HG03103 (cell line): Measurements from ENCODE around the gene SYT14.
"Not testable (repeated sequence)": the region's sequence is repeated elsewhere in the genome, so short reads cannot be mapped to it uniquely, and the experiment has no call there.

Experiments
- ATAC-seq: cut with Tn5 transposase; IDR thresholded peaks from one replicate; pipeline ENCODE4 v1.9.1; 2021; ENCODE audit warnings: low read depth; ENCODE audit not compliant: unreplicated experiment

SYT14 gene

DNA sequence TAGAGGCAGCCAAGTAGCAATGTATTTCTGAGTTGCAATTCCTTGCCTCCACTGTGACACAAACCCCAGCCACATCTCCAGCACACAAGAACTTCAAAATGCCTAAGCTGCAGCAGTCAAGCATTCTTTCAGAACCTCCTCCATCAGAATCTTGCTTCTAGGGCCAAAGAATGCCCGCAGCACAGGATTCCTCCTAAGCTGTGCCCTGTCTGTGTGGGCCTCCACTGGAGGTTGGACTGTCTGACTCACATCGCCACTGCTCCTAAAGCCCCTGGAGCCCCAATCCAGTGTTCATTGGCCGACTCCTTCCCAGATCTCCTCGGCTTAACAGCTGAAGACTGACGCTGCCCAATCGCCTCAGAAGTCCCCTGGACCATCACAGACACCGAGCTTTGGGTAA is 251.4 kb downstream of the SYT14 start:
- no peak for ATAC-seq

DNA sequence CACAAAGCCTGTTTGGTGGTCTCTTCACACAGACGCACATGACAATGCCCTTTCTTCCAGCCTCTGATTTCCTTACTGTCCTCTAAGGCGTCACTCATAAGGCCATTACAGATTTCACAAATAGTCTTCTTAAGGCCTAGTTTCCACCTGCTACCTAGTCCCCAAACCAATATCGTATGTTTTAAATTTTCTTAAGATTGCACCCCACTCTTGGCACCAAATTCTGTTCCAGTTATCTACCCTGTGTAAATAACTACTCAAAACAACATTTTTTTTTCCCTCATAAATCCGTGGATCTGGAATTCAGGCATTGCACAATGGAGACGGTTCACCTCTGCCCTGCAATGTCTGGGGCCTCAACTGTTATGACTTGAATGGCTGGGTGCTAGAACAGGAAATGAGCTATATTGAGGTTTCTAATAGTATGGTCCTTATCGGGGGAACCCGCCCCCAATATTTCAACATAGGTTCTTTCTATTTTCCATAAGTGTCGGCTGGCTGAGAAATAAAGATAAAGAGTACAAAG is 257.7 kb downstream of the SYT14 start:
- no peak for ATAC-seq

DNA sequence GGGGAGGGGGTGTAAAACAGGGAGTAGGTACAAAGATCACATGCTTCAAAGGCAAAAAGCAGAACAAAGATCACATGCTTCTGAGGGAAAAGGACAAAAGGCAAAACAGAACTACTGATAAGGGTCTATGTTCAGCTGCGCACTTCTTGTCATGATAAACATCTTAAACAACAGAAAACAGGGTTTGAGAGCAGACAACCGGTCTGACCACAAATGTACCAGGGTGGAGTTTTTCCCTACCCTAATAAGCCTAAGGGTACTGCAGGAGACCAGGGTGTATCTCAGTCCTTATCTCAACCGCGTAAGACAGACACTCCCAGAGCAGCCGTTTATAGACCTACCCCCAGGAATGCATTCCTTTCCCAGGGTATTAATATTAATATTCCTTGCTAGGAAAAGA is 258.2 kb downstream of the SYT14 start:
- not testable (repeated sequence) for ATAC-seq

DNA sequence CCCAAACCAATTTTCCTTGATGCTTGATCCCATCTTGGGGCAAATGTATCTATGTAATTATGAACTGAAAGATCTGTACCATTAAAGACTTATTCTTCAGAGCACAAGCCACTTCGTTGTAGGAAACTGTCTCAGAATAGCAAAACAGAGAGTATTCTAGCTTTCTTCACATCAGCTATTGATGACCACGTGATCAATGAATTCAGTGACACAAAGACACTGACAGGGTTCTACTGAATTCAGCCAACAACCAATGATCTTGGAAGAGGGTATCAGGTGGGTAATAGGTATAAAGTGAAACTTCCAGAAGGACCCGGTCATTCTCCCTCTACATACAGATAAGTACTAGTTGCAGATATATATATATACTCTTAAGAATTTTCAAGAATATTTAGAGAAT is 260.8 kb downstream of the SYT14 start:
- ATAC-seq: no peak

DNA sequence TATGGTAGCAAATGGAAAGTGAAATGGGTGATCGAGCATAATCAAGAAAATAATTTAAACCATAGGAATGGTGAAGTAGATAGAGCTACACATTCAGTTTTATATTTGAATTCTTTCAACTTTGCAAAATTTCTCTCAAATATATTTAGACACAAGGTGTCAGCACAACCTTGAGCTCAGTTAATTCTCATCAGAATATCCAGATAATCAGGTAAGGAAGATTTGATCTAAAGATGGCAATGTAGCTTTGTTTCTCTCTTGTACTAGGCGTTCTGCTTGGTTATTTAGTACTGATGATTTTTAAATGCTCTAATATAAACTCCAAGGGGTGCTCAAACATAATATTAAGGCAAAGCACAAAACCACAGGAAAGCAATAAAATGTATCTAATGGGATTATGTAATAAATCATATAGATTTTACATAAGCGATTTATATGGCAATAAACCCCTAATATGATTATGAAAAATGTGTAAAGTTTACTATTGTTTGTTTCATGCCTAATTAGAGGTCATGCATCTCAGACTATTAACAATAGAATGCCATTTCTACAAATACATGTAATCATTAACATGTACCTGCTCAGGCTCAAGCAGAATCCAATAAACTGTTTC is 262.2 kb downstream of the SYT14 start:
- no peak for ATAC-seq

DNA sequence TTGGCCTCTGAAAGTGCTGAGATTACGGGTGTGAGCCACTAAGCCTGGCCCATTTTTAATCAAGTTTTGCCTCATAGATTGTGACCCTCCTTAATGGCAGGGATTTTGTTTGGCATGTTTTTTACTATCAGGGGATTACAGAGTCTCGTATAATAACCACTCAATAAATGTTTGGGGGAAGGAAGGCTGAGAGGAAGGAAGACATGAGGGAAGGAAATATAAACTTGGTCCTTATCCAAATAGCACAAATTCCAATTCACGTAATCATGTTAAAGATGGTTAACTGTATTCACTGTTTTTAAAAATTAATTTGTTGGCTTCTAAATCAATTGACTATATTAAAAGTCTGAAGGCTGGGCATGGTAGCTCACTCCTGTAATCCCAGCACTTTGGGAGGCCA is 263.7 kb downstream of the SYT14 start:
- no peak for ATAC-seq

DNA sequence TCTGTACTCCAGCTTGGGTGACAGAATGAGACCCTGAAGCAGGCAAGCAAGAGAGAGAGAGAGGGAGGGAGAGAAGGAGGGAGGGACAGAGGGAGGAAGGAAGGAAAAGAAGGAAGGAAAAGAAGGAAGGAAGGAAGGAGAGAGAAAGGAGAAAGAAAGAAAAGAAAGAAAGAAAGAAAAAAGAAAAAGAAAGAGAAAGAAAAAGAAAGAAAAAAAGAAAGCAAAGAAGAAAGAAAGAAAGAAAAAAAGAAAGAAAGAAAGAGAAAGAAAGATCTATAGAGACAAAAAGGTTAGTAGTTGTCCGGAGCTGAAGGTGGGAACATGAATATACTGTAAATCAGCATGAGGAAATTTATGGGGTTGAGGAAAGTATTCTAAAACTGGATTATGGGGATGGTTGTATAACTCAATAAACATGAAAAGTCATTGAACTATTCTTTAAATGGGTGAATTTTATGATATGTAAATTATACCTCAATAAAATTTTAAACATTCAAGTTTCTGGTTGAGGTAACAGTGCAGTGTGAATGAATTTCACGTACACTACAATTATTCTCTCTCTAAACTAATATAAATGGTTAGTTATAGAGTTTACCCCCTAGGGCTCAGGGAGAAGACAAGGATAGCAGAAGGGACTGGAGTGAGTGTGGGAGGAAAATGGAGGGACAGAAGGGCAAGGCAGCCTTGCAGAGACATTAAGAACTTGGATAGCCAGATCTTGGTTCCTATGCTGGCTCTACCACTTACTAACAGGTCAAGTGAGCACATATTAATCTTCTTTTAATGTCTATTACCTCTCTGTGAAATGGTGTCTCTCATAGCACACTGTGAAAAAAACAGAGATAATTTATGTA is 269.8 kb downstream of the SYT14 start:
- no peak for ATAC-seq

DNA sequence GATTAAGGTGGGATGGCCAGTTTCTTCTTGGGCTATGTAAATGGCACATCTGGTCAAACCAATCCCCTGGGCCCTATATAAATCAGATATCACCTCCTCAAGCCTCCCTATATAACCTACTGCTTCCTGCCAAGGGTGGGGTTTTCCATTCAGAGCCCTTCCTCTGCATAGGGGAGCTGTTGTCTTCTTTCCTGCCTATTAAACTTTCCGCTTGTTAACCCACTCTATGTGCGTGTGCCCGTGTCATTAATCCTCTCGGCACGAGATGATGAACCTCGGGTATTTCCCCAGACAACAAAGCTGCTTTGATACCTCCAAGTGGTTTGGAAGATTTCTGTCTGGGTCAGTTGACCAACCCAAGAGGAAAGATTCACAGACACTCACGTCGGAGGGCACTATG is 275.3 kb downstream of the SYT14 start:
- ATAC-seq: no peak

DNA sequence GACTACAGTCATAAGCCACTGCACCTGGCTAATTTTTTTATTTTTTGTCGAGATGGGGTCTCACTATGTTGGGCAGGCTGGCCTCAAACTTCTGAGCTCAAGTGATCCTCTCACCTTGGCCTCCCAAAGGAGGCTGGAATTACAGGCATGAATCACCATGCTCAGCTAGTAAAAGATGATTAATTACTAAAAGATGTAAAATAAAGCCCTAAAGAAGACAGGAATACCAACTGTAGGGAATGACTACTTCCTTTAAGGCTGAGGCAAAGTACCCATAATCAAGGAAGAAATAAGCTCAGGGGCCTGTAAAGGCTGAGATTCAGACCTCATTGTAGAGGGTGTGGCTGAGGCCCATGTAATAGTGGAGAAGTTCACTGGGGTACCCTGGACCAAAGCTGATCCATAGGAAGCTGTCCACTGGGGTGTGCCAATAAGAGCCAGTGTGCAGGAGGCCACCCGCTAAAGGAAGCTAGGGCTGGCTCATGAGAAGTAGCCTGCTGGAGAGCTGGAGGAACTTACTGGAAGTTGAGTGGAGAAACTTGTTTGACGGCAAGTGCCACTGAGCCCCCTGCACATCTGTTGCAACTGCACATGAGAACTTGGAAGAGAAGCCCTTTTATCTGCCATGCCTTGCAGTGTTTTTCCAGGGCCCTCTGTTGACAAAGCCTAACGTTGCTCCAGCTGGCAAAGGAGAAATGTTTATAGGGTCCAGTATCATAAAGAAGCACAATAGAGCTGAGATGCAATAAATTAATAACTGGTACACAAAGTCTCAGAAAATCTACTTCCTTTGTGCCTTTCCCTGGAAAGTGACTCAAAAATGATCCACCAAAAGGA is 276.8 kb downstream of the SYT14 start:
- no peak for ATAC-seq

DNA sequence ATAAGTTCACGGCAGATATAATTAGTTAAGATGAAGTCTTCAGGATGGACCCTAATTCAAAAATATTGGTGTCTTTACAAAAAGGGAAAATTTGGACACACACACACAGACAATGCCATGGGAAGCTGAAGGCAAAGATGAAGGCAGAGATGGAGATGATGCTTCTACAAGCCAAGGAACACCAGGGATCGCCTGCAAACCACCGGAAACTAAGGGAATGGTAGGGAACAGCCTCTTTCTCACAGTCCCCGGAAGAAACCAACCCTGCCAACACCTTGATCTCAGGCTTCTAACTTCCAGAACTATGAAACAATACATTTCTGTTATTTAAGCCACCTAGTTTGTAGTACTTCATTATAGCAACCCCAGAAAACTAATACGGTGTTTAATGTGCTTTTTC is 279.5 kb downstream of the SYT14 start:
- no peak for ATAC-seq

DNA sequence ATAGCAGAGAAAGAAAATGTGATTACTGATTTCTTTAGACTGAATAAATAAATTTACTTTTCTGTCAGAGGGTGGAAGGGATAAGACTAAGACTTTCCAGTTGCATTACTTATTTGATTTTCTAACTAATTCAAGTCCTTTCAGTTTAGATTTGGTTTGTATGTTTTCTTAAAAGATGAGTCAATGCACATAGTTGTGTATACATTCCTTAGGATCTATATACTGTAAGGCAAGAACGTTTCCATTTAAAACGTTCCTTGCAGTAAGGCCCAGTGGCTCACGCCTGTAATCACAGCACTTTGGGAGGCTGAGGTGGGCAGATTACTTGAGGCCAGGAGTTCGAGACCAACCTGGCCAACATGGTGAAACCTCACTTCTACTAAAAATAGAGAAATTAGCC is 280.0 kb downstream of the SYT14 start:
- no peak for ATAC-seq
